ENCODE measurements around the gene SLC25A41.
"Not testable (repeated sequence)": the region's sequence is repeated elsewhere in the genome, so short reads cannot be mapped to it uniquely, and the experiment has no call there.

Gene SLC25A41

DNA sequence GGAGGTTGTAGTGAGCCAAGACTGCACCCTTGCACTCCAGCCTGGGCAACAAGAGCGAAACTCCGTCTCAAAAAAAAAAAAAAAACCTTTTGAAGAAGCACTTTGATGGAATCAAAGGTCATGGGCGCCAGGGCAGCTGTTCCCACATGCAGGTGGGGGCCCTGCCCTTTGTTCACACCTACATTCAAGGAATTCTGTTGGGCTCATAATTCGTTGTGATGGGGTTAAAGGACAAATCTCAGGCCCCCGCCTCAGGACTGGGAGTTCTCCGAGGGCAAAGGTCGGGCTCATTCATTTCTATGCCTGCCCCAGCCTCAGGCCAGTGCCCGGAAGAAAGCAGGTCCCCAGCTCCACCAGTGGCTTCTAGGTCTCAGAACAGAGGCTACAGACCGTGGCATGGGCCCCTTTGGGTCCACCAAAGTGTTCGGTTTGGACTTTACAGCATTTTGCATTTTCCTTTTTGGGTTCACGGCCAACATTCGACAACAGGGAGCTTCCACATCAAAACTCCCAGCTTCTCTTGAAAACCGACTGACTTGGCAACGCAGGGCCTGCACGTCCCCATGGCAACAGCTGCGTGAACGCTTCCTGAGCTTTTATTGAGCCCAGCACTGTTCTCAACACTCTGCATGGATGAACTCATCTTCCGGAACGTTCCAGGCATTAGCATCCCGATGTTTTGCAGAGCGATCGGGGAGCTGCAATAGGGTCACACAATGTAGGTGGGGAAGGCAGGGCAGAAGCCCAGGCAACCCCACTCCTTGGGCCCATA lies 30.5 kb downstream of the SLC25A41 start:
- no peak overlapping the region for H3K4me3 ChIP-seq (ENCODE audit: low read length)
- peak; percentile 14 for DNase-seq (ENCODE audit: low read depth)
- TF ChIP-seq, protein P1, sequence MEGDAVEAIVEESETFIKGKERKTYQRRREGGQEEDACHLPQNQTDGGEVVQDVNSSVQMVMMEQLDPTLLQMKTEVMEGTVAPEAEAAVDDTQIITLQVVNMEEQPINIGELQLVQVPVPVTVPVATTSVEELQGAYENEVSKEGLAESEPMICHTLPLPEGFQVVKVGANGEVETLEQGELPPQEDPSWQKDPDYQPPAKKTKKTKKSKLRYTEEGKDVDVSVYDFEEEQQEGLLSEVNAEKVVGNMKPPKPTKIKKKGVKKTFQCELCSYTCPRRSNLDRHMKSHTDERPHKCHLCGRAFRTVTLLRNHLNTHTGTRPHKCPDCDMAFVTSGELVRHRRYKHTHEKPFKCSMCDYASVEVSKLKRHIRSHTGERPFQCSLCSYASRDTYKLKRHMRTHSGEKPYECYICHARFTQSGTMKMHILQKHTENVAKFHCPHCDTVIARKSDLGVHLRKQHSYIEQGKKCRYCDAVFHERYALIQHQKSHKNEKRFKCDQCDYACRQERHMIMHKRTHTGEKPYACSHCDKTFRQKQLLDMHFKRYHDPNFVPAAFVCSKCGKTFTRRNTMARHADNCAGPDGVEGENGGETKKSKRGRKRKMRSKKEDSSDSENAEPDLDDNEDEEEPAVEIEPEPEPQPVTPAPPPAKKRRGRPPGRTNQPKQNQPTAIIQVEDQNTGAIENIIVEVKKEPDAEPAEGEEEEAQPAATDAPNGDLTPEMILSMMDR (conservative IDR thresholded peaks at IDR 0.05; ENCODE audit: low read depth, low read length) = no peak

GRCh38 chr19:6402058-6402457 lies 31.5 kb downstream of the SLC25A41 start:
- TF ChIP-seq, protein P1 (conservative IDR thresholded peaks at IDR 0.05; ENCODE audit: low read depth, low read length) = no peak
- H3K4me3 ChIP-seq (ENCODE audit: low read length) = no peak overlapping the region
- DNase-seq (ENCODE audit: low read depth) = no peak

DNA sequence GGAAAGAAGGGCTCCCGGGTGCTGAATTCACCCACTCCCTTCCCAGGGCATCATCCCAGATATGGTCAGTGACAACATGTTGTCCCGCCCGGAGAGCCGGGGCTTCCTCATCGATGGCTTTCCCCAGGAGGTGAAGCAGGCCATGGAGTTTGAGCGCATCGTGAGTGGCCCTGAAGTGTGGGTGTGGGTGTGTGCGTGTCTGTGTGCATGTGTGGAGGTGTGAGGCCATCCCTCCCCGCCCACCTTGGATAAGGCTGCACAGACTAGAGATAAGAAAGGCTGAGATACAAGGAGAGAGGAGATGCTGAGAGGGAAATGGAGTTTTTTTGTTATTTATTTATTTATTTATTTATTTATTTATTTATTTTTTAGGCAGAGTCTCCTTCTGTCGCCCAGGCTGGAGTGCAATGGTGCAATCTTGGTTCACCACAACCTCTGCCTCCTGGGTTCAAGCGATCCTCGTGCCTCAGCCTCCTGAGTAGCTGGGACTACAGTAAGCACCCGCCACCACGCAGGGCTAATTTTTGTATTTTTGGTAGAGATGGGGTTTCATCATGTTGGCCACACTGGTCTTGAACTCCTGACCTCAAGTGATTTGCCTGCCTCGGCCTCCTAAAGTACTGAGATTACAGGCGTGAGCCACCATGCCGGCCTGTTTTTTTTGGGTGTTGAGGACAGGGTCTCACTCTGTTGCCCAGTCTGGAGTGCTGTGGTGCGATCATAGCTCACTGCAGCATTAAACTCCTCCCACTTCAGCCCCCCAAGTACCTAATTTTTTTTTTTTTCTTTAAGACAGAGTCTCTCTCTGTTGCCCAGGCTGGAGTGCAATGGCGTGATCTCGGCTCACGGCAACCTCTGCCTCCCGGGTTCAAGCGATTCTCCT lies 33.3 kb downstream of the SLC25A41 start:
- H3K4me3 ChIP-seq (ENCODE audit: low read length); DNase-seq (ENCODE audit: low read depth): not testable (repeated sequence)

DNA sequence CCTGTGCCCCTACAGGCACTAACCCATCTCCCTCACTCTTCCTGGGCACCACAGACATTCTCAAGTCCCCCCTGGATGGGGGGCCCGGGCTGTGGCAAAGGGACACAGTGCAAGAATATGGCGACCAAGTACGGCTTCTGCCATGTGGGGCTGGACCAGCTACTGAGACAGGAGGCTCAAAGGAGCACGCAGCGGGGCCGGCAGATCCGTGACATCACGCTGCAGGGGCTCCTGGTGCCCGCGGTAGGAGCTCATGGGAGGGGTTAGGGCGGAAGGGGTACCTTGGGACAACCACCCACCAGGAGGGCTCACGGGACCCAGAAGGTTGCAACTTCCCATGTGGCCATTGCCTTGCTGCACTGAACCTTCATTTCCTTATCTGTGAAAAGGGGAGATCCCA lies 37.3 kb downstream of the SLC25A41 start:
- TF ChIP-seq, protein P1 (conservative IDR thresholded peaks at IDR 0.05; ENCODE audit: low read depth, low read length) = no peak
- no peak overlapping the region for H3K4me3 ChIP-seq (ENCODE audit: low read length)
- no peak for DNase-seq (ENCODE audit: low read depth)

GRCh38 chr19:6394831-6395230 lies 38.7 kb downstream of the SLC25A41 start:
- TF ChIP-seq, protein P1 (conservative IDR thresholded peaks at IDR 0.05; ENCODE audit: low read depth, low read length) = no peak
- DNase-seq (ENCODE audit: low read depth) = no peak
- no peak overlapping the region for H3K4me3 ChIP-seq (ENCODE audit: low read length)

- H3K4me3 ChIP-seq (ENCODE audit: low read length) = peak overlapping the region; percentile 91
- TF ChIP-seq, protein P1 (conservative IDR thresholded peaks at IDR 0.05; ENCODE audit: low read depth, low read length) = no peak
- no peak for DNase-seq (ENCODE audit: low read depth)
These were observed 39.6 kb downstream of the SLC25A41 start for GRCh38 chr19:6393983-6394412.

DNA sequence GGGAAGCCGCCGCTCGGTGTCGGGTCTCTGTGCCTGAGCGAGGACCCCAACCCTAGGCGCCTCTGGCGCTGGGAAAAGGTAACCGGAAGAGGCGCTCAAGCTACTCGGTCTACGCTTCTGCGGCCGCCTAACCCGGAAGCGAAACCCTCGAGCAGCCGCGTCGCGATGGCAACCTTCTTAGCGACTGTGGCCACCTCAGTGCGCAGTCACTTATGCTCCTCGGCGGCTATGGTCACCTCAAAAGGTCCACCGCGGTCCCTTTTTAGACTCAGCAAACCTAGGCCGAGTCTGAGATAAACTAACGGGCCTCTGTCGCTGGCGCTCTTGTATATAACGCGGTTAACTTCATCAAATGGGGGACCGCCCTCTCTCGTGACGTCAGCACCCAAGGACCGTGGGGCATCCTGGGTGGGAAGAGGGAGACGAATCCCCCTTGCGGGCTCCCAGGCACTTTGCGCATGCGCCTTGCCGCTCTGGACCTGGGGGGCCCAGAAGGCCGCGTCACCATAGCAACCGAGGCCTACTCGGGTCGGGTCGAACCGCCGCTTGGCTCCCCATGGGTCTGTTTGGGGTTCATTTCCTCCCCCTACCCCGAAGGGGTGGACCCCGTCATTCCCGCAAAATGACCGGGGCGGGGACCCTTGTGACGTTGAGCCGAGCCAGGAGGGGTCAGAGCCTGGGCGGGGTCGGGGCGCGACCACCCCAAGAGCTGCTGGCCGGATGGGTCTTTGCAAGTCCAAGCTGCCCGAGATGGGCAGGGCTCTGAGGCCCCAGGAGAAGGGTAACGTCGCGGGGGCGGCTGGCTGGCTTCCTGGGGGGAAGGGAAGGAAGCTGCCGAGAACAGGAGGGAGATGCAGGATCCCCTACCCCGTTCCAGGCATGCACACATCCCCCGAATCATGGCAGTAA lies 40.2 kb downstream of the SLC25A41 start, which contains the start of gene GTF2F1:
Gene GTF2F1, minus strand, starts transcription at position 91 of the 909 bp plus-strand sequence. CDS start 169 bp downstream, outside the sequence.
- TF ChIP-seq, protein P1 (conservative IDR thresholded peaks at IDR 0.05; ENCODE audit: low read depth, low read length) = peak; percentile 14
- H3K4me3 ChIP-seq (ENCODE audit: low read length) = peak within 1 kb of the TSS; percentile 91
- DNase-seq (ENCODE audit: low read depth) = peak; percentile 64

Data from retinal pigment epithelial cell (primary cell).